HAP-1 (cell line): ENCODE results near the gene ABCG4.
A peak's percentile ranks its signal among the peaks of the same experiment; 100 is the strongest.

Experiments used
- DNase-seq, 2 experiments: peaks; one replicate each; pipeline ENCODE4 v3.0.0-alpha.2; 2016 to 2020; ENCODE audit warnings: low spot score in 2 of 2
- H3K27me3 ChIP-seq: fragments of 250-450 bp; sonication (Bioruptor Pico); 2 replicates; pipeline ENCODE4 v1.5.1; 2020; ENCODE audit warnings: low read depth, mild to moderate bottlenecking, moderate library complexity
- H3K36me3 ChIP-seq: fragments of 250-450 bp; sonication (Bioruptor Pico); replicated peaks from 2 replicates; pipeline ENCODE4 v1.5.1; 2020; ENCODE audit warnings: mild to moderate bottlenecking
- H3K4me1 ChIP-seq: fragments of 250-450 bp; sonication (Bioruptor Pico); 2 replicates; pipeline ENCODE4 v1.5.1; 2020; ENCODE audit warnings: mild to moderate bottlenecking
- H3K4me3 ChIP-seq: fragments of 250-450 bp; sonication (Bioruptor Pico); 2 replicates; pipeline ENCODE4 v1.5.1; 2020; ENCODE audit warnings: mild to moderate bottlenecking, moderate library complexity
- H3K9me3 ChIP-seq: fragments of 250-450 bp; sonication (Bioruptor Pico); 2 replicates; pipeline ENCODE4 v1.5.1; 2020; ENCODE audit warnings: mild to moderate bottlenecking, moderate library complexity
- in situ Hi-C: fragments of 300-500 bp; cut with MboI; formaldehyde crosslinking; loops from 3 replicates; pipeline ENCODE4 v1.14.3; 2020; ENCODE audit warnings: low sequenced_read_pairs, inconsistent platforms, mixed read lengths

ABCG4 gene

DNA sequence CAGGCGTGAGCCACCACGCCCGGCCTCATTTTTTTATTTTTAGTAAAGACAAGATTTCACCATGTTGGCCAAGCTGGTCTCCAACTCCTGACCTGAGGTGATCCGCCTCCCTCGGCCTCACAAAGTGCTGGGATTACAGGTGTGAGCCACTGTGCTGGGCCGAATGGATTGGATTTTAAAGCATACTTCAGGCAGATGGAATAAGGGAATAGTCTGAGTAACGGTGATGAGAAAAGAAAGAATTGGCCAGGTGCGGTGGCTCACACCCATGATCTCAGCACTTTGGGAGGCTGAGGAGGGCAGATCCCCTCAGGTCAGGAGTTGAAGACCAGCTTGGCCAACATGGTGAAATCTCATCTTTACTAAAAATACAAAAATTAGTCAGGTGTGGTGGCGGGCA lies 55.2 kb downstream of the ABCG4 start:
- DNase-seq = no peak
- Histone ChIP-seq H3K4me3 (no peak overlapping the region), H3K4me1 (peaks cover 13% of the 10 kb centered on the region), H3K27me3 (no peaks in the 10 kb centered on the region), H3K9me3 (no peaks in the 10 kb centered on the region), H3K36me3 (no peaks in the 10 kb centered on the region)
- in situ Hi-C loops = no loop called here

- no peaks in the 10 kb centered on the region for H3K27me3 ChIP-seq
- H3K4me3 ChIP-seq = no peak overlapping the region
- no peak for DNase-seq
These were observed 56.2 kb downstream of the ABCG4 start for GRCh38 chr11:119205080-119205479.

DNA sequence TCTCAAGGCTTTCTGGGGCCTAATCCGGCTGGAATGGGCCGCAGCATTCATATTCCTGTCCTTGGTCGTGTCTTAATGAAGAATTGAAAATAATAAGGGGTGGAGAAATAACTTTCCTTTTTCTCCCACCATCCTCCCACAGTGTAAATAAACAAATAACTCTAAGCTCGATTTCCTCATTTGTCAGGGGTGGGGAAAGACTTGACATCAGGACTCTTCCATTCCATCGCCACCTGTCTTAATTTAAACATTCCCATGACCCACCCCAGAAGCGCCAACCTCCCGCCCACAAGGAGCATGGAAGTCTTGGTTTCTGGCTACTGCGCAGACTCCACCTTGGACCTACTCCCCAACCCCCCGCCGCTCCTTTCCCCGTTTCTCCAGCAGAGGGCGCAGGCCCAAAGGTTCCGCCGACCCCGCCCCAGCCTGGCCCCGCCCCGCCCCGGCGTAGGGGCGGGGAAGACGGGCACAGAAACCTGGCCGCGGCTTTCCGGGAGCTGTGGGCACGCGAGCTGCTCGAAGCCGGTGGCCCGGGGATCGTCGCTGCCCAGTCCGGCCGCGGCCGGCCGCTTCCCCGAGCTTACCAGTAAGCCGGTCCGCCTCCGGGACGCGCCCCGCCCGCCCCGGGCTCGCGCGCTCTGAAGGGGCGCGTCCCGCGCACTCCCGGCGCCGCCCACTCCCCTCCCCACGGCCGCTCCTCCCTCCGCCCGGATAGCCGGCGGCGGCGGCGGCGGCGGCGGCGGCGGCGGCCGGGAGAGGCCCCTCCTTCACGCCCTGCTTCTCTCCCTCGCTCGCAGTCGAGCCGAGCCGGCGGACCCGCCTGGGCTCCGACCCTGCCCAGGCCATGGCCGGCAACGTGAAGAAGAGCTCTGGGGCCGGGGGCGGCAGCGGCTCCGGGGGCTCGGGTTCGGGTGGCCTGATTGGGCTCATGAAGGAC lies 57.0 kb downstream of the ABCG4 start, which contains the start of gene CBL:
TSS of gene CBL (plus strand) at position 766 of the 937 bp plus-strand sequence. CDS start at position 845, 79 bp downstream.
- peaks cover 13% of the 10 kb centered on the region for H3K4me1 ChIP-seq
- no peaks in the 10 kb centered on the region for H3K36me3 ChIP-seq
- H3K27me3 ChIP-seq = no peaks in the 10 kb centered on the region
- no peaks in the 10 kb centered on the region for H3K9me3 ChIP-seq
- DNase-seq = peak; percentile 88 to 98
- peak within 1 kb of the TSS; percentile 98 for H3K4me3 ChIP-seq
- in situ Hi-C loops = no loop called here

More at GRCh38 chr11:119205080-119205479, 56.2 kb downstream of the ABCG4 start:
- Histone ChIP-seq H3K36me3 (no peaks in the 10 kb centered on the region), H3K9me3 (no peaks in the 10 kb centered on the region), H3K4me1 (peaks cover 13% of the 10 kb centered on the region)
- in situ Hi-C loops = no loop called here

DNA sequence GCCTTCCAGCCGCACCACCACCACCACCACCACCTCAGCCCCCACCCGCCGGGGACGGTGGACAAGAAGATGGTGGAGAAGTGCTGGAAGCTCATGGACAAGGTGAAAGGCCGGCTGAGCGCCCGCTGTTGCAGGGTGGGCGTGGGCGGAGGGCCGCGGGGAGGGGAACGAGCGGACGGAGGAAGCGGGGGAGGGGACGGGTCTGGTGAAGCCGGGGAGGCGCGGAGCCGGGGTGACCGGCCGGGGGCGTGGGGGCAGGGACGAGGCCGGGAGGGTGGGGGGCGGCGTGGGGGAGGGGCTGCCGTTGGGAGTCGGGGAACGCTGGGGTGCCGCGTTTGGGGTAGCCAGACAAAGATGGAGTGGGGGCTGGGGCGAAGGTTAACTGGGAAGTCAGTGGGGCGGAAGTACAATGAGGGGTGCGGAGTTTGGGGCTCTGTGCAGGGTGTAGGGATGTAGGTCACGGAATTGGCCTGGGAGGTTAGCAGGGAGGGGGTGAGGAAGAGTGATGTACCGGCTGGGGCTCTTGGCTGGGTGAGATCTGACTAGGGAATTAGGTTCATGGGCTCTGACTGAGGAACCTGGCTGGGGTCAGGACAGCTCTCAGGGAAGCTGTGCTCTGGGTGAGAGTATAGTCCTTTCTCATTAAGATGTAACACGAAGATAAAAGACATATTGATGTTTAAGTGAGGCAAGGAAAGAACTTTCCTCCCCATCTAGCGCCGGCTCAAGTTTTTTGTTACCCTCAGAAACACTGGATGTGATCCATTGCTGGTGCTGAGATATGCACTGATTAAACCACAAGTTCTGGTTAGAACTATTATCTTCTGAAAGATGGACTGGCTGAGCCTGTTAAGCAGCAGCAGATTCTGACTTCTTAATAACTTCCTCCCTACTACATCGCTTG lies 57.9 kb downstream of the ABCG4 start:
- no peaks in the 10 kb centered on the region for H3K9me3 ChIP-seq
- peak; percentile 40 to 66 for DNase-seq

DNA sequence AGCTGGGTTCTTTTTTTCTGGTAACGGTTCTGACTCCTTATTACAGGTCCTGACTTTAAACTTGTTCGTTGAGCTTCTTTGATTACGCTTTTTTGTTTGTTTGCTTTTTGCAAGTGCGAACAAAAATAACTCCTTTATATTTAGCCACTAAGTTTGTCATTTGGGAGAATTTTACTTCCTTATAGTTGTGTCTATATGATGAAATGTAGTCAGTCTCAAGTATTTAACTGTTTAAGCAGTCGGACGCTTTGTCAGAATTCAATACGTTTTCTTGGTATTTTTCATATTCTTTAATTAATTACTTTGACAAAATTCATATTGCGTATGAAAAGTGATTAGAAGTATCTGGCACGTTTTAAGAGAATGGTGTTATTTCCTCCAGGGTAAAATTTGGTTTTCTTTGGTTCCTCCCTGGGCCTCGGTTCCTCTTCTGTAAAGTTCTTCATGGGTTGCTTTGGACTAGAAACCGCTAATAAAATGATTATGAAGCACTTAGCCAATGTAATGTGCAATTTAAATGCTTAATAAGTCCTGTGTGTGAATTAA lies 58.6 kb downstream of the ABCG4 start:
- H3K4me1 ChIP-seq = peaks cover 13% of the 10 kb centered on the region
- no peaks in the 10 kb centered on the region for H3K9me3 ChIP-seq
- H3K36me3 ChIP-seq = no peaks in the 10 kb centered on the region
- no peaks in the 10 kb centered on the region for H3K27me3 ChIP-seq
- in situ Hi-C loops = no loop called here
- DNase-seq = no peak
- H3K4me3 ChIP-seq = peak overlapping the region; percentile 98

More for the DNA sequence above, 57.9 kb downstream of the ABCG4 start:
- in situ Hi-C loops = no loop called here
- H3K36me3 ChIP-seq = no peaks in the 10 kb centered on the region
- peaks cover 13% of the 10 kb centered on the region for H3K4me1 ChIP-seq
- peak overlapping the region; percentile 98 for H3K4me3 ChIP-seq
- H3K27me3 ChIP-seq = no peaks in the 10 kb centered on the region

- in situ Hi-C loops = no loop called here
These were observed 60.3 kb downstream of the ABCG4 start for GRCh38 chr11:119209186-119209585.

DNA sequence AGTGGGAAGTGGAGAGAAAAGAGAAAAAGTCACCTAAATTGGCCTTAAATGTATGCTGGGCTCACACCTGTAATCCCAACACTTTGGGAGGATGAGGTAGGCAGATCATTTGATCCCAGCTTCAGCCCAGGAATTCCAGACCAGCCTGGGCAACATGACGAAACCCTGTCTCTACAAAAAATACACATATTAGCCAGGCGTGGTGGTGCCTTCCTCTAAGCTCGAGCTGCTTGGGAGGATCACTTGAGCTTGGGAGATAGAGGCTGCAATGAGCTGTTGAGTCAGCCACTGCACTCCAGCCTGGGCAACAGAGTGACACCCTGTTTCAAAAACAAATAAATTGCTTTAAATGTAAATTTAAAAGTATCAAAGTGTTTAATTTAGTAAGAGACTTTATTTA lies 61.2 kb downstream of the ABCG4 start:
- in situ Hi-C loops = no loop called here
- no peak for DNase-seq
- H3K36me3 ChIP-seq = no peaks in the 10 kb centered on the region

More at GRCh38 chr11:119209186-119209585, 60.3 kb downstream of the ABCG4 start:
- Histone ChIP-seq H3K36me3 (no peaks in the 10 kb centered on the region), H3K9me3 (no peaks in the 10 kb centered on the region), H3K4me1 (peaks cover 13% of the 10 kb centered on the region), H3K27me3 (no peaks in the 10 kb centered on the region), H3K4me3 (no peak overlapping the region)
- DNase-seq = no peak

More for the DNA sequence above, 61.2 kb downstream of the ABCG4 start:
- H3K9me3 ChIP-seq = no peaks in the 10 kb centered on the region
- no peak overlapping the region for H3K4me3 ChIP-seq
- no peaks in the 10 kb centered on the region for H3K27me3 ChIP-seq
- peaks cover 13% of the 10 kb centered on the region for H3K4me1 ChIP-seq
